Superior temporal gyrus (tissue), 1 donor: ENCODE measurements around the gene HSF5.

Experiments used
- DNase-seq: peaks from one replicate; pipeline ENCODE4 v3.0.0-alpha.2; 2016; ENCODE audit errors: extremely low spot score

HSF5 gene, protein sequence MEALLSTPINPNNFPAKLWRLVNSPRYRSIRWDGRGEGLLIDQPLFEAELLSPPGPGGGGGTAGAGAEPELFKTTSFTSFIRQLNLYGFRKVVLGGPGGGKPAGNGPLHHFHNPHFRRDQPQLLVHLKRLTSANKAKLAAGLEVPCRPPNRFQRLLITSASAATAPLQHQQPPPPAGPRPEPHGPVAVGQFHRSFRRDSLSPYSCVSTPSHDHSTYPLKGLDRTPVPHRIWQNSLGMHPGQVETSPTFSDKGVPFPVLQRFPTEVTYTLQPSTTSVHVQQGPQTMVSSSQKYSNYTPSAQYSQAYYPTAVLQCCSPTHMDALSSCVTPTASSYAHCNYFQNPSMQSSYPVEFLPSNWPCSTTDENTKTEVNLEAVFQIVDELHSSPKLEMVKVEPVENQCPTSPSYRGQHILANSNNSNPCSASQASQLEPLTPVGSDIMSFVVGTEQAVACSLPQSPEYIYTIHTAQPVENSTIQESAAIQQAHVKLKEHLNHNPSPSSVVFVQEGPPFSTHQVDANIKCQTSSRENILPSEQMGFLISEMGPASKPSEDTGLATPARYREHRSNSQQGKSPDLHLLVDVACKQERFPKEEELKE

DNA sequence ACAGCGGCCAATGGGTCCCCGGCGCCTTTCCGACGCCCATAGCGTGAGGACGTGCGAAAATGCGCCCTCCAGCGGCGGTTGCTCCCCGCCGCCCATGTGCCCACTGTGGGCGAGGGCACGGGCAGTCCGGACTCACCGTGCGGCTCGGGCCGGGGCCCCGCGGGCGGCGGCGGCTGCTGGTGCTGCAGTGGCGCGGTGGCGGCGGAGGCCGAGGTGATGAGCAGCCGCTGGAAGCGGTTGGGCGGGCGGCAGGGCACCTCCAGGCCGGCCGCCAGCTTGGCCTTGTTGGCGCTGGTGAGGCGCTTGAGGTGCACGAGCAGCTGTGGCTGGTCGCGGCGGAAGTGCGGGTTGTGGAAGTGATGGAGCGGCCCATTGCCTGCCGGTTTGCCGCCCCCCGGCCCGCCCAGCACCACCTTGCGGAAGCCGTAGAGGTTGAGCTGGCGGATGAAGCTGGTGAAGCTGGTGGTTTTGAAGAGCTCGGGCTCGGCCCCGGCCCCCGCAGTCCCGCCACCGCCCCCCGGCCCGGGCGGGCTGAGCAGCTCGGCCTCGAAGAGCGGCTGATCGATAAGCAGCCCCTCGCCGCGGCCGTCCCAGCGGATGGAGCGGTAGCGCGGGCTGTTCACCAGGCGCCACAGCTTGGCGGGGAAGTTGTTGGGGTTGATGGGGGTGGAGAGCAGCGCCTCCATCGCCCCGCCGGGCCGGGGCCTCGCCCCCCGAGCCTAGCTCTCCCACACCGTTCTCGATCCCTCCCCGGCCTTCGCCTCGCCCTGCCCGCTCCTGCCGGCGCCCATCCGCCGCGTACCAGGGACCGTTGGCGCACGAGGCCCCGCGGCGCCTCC is at the start of gene HSF5:
TSS of gene HSF5 (minus strand) at position 820 of the 839 bp plus-strand sequence. CDS start at position 686, 134 bp downstream.
- no peak for DNase-seq

DNA sequence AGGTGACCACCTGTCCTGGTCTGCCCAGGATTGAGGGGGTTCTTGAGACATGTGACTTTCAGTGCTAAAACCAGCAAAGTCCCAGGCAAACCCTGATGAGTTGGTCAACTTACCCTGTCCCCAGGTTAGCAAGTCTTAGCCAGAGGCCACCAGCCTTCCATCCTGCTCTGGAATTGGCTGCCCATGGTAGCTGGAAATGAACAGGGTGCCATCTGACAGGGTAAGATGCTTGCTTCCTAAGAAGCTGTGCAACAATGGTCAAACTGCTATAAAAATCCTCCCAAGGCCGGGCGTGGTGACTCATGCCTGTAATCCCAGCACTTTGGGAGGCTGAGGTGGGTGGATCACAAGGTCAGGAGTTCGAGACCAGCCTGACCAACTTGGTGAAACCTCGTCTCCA is 49.1 kb upstream of the HSF5 start:
- DNase-seq = no peak

DNA sequence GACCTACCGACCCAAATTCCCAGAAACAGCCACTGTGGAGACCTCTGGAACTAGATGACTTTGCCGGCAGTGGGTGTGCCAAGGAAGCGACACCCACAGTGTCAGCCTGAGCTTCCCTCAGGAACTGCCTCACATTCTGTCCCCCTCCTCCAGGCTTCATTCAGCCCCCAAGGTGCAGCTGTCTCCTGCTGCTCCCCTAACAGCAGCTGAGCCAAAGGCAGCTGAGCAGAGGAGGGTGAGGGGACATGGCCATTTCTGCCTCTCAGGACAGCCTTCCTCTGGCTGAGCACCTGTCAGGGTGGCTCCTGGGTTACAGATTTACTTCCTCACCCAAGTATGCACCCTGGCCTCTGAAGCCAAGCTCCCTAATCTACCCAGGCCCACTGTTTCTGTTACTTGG is 48.3 kb upstream of the HSF5 start:
- no peak for DNase-seq

DNA sequence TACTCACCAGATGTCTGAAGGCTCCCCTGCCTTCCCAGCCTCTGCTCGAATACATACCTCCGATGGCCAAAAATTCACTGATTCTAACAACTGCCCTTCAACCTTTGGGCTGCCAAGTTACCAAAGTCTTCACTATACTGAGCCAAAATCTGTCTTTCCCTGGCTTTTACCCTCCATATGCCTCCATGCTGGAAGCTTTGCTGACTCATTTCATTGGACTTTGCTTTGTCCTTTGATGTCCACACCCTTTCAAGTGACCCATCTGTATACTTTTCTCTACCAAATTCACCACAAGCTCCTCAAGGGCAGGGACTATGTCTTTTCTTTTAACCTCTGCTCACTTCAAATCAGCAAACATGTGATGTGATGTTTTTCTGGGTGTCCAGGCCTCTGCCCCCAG is 47.2 kb upstream of the HSF5 start:
- no peak for DNase-seq

DNA sequence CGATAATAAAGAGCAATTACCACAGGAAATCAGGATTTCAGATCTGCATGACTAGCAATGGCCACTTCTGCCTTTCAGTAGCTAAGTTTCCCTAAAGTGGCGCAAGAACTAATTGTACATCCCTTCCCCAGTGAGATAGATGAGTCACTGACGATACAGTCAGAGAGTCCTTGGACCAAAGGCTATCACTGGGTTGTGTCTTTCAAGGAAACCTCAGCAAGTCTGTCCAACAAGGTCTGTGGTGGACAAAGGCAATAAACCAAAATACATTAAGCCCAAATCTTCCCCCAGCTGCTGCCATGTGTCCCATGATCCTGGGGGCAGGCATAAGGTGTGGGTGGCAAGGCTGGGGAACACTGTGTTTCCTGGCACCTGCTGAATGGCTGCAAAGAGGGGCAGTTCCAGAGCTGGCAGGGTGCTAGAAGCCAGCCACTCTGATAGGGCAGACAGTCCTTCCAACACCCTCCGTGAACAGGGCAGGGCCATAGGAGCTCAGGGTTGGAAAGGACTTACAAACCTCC is 46.8 kb upstream of the HSF5 start:
- no peak for DNase-seq

DNA sequence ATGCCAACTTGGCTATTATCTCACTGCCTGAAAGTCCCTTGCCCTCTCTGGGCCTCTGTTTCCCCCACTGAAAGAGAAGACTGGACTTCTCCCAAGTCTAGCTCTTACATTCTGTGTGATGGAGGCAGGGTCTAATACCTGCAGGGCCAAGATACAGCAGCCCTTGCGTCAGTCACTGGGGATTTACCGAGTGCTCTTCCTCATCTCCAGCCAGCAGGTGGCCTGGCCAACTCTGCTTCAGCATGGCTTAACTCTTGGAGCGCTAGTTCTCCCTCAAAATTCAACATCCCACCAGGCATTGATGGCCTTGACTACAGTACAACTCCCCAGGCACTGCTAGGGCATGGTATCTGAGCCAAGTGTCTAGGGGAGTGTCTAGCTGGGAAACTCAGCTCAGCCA is 46.1 kb upstream of the HSF5 start:
- no peak for DNase-seq

DNA sequence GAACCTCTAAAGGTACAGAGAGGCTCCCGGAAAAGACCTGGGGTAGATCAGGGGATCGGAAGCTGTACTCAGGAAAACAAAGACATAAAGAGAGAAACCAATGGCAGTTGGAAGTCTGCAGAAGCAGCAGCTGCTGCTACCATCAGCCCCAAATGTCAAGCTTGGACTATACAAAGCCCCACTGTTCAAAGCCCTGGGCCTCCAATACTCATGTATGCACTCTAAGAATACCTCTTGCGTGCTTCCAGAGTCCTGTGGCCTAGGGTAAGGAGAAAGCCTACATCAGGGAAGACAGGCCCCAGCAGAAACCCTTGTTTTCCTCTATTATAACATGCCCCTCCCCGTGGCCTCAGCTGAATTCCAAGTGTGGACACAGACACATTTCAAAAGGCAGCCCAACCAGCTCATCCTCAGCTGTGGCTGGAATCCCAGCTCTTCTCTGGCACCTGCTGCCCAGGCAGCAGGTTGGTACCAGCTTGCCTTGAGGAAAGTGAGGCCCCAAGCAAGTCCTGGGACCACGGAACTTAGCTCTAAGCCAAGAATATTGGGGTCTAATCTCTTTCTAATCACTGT is 45.5 kb upstream of the HSF5 start:
- DNase-seq = peak; percentile 78

DNA sequence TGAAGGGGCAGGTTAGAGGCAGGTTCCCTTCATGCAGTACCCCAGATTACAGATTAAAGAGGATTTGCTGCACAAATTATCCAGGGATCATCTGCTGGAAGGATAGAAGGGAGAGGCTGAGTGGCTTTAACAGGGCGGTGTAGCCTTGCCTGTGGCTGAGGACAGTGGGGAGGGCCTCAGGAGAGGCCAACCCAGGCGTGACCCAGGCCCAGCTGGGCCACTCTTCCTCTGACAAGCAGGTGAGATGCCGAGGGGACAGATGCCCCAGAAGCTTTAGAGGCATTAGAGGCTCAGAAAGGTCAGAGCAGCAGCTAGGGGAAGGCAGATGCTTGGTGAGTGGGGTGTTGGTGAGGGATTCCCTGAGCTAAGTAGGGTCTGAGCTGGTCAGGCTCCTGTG is 44.3 kb upstream of the HSF5 start:
- no peak for DNase-seq

DNA sequence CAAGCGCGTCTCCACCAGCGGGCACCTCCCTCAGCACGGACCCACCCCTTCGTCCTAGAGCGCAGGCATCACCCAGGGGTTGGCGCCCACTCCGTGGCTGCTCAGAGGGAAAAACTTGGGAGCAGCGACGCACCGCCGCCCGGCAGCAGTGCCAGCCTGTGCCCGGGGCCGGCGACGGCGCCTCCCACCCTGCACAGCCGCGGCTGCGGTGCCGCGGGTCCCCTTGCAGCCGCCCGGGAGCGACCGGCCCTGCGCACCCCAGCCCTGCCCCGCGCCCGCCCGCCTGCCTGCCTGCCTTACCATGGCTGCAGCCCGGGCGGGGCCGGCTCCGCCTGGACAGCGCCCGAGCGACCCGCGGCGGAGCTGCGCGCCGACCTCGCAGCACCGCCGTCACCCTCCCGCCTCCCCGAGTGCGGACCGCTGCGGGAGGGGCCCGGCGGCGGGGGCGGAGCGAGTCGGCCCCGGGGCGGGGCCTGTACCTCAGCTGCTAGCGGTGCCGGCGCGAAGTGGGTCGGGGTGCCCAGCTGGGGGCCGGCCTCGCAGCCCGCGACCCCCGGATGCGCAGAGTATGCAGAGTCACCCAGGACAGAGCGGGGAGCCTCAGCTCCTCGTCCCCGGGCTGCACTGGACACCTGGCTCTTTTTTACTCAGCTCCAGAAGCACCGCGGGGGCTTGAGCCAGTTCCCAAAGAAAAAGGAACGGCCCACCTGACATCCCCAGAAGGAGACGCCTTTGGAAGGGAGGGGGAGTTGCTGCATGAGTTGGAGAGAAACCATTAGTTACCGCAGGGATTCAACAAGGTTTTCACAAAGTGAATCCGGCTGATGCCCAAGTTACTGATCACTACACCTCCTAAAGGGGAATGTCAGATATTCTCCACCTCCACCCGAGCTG is 43.7 kb upstream of the HSF5 start:
- DNase-seq = peak; percentile 83

DNA sequence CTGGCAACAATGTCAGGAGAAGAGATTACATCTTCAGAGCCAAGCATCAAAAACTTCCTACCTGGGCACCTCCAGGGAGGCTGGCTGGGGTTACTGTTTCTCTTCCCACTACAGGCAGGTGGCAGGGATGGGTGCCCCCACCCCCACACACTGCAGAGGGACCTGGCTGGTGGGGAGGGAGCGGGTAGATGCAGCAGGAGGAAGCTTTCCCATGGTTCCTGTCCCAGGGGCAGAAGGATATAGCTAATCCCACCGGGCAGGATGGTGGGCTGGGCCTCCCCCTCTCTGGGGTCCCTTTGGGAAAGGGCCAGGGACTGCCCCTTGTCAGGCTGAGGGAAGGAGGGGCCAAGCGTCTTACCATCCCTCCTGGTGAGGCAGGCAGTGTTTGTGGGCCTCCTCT is 42.9 kb upstream of the HSF5 start:
- DNase-seq = peak; percentile 44

DNA sequence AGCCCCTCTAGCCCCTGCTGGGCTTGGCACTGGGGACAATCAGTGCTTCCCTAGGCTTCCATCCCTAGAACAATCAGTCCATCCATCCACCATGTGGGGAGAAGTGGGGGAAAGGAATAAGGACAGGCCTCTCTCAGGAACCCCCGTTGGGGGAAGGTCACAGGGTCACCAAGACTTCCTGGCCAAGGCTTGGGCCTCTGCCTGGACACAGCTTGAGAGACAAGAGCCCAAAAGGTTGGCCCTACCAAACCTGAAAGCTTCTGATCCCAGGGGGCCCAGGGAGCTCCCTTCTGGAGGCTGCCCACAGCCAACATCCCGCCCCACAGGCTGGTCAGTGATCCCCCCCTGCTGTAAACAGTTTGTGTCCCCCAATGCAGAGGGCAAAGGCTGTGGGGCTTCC is 42.4 kb upstream of the HSF5 start:
- DNase-seq = peak; percentile 36

DNA sequence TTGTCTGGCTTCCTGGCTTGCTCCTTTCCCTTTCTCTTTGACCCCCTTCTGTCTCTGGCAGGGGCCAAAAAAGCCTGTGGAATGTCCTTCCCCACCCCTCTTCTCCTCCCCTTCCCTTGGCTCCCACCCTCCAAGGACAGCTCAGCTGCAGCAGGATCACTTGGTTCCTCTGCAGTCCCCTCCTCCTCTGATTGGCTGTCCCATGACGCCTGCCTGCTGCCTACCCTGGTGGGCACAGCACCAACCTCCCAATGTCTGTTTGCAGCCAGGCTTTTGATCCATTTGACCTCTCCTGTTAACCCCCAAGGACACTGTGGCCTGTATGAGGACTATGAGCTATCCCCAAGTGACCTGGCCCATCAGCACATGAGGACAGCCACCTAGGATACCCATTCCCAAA is 41.1 kb upstream of the HSF5 start:
- peak; percentile 85 for DNase-seq

DNA sequence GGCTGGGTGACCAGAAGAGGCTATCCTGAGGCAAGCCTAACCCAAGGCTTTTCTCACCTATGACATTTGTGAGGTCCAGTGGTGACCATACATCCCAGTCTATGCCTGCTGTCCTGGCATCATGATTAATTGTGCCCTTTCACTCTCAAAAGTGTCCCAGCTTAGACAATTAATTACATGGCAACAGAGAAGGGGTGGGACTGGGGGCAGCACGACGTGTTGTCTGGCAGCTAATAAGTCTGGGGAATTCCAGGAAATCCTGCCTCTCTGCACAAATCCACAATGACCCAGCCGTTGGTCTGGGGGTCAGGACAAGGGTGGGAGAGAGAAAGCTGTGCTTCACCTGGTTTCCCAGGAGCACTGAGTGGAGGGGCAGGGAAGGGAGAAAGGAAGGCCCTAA is 40.2 kb upstream of the HSF5 start:
- DNase-seq = no peak

DNA sequence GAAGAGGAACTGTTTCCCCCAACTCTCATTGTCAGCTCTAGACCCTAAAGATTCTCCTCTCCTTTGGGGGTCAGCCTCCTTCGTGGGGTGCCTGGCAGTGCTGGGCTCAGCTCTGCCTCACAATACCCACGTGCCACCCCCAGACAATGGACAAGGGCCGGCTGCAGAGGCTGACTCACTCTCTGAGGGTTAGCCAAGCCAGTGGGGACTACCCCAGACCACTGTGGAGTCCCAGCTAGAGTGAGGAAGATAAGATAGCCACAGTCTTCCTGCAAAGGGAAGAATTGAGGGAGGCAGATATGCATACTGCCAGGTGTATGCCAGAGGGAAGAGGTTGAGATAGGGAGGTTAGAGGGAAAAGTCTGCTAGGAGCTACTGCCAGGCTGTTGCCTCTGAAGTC is 39.7 kb upstream of the HSF5 start:
- DNase-seq = peak; percentile 96

DNA sequence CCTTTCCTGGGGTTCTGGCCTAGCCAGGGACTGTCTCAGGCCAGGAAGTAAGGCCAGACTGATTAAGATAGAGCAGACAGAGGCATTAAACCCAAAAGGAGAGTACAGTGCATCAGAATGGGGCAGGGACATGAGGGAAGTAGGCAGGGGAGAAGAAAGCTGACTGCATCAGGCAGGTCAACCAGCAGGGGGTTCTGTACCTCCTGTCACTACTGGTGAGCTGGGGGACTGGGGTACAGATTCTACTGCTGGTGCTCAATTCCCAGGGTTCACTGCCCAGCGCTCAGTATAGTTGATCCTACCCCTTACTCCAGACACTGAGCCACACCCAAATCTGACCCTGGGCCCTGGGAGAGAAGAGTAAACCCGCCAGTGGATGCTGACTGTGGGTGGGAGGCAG is 39.1 kb upstream of the HSF5 start:
- peak; percentile 58 for DNase-seq

DNA sequence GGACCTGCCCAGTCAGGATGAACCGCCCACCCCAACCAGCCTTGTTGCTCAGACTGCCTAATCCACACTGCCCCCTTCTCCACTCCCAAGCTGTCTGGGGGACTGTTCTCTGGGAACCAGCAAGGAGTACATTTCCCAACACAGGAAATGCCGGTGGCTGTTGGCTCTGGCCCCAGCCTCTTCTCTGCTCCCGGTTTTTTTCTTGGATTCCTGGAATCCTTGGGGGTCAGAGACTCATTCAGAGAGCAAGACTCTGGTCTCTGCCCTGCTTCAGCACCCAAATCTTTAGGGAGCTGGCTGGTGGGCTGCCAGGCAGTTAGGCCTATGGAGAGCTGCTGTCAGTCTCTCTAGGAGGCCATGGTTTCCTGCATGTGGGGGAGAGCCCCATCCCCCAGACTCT is 37.0 kb upstream of the HSF5 start:
- no peak for DNase-seq

DNA sequence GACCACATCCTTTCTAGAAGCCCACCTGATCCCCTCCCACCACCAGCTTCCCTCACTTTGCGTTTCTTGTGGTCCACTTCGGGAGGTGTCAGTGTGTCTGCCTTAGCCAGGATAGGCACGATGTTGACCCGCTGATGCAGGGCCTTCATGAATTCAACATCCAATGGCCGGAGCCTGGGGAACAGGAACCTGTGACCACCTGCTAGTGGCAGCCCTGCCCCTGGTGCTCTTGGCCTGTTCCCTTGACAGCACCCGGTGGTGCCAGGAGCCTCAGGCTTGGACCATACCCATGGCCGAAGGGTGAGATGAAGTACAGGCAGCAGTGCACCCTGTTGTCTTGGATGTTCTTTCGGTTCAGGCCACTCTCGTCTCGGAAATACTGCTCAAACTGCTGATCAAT is 33.5 kb upstream of the HSF5 start:
- DNase-seq = no peak

DNA sequence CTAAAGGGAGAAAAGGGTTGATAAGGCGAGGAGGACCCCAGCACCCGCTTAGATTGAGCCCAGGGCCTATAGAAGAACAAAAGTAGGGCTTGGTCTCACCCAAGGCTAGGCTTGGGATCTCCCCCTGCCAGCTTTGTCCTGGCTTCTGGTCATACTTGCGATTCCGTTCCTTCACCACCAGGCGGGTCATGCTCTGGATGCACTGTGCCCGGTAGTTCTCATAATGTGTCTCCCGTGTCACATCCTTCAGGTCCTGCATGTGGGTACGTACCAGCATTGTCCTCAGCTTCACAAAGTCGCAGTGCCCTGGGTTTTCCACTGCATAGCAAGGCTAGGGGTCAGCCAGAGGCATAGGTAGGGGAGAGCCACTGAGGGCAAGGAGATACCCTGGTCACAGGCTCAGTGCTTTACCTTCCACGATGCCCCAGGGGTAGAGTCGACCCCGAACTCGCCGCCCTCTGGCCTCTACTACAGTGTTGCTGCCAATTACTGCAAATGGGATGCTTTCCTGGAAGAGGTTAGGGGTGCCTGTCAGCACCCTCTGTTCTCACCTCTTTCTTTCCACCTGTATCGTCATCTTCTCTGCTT is 32.7 kb upstream of the HSF5 start:
- no peak for DNase-seq

DNA sequence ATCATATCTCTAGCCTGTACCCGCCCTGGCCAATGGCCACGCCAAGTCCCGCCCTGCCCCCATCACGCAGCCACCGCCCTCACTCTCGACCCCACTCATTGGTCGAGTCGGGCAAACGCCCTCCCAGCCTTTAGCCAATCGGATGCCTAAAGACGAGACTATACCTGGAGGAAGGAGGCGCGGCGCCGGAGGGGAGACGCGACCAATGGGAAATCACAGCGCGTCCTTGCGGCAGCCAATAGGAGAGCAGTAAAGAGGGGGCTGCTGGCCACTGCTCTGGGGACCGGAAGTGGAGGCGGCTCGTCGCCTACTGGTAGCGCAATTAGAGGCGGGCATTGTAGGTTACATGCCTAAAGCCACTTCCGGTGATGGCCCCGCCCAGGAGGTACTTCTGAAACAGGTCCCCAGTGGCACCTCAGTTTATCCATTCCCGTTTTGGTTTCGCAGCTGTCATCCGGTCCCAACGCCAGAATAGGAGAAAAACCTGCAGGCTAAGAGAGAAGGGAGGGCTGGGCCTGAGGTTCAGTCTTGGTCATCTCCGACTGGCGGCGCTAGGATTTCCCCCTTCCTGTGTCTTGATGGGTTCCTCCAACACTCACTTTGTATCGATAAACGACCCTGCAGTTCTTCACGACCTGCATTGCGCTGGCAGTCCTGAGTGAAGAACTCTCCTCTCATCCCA is 29.9 kb upstream of the HSF5 start:
- peak; percentile 100 for DNase-seq

DNA sequence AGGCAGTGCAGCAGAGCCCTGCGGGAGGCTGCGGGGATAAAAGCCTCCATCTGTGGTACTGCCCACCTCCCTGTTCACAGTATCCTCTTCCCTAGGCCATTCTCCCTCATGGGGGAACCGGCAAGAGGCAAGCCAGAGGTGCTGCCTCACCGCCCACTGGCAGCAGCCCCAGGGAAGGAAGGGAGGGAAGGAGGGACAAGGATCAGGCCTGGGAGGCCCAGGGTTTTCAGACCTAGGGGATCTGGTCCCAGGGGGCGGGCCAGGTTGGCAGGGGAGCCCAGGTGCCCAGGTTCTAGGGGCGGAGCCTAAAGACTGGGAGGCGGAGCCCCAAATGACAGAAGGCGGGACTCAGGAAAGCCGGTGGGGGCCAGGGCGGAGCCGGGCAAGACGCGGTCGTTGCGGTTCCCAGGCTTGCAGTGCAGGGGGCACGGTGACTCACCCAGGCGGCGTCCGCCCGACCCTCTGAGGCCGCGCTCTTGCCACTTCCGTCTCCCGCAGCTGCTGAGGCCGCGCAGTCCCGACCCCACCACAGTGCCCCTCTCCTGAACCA is 29.2 kb upstream of the HSF5 start:
- DNase-seq = no peak
